GM12872 (cell line): ENCODE data around the gene GPR156.

ENCODE experiments used
- CTCF ChIP-seq: IDR thresholded peaks from 3 replicates; pipeline ENCODE4 v1.5.1; 2011; ENCODE audit warnings: low read depth, mild to moderate bottlenecking, low read length, moderate library complexity; ENCODE audit not compliant: insufficient read depth

Gene GPR156

GRCh38 chr3:120203621-120204020 is 81.4 kb downstream of the GPR156 start:
- TF ChIP-seq CTCF = no peak

- TF ChIP-seq CTCF = no peak
Observed at GRCh38 chr3:120203016-120203415, 82.0 kb downstream of the GPR156 start.

GRCh38 chr3:120202363-120202762 is 82.7 kb downstream of the GPR156 start:
- no peak for TF ChIP-seq CTCF

- TF ChIP-seq CTCF = no peak
Observed at GRCh38 chr3:120200493-120201235, 84.4 kb downstream of the GPR156 start.

- peak; percentile 32; the same call in 1 of the 3 replicates for TF ChIP-seq CTCF
Observed at GRCh38 chr3:120198305-120198878, 86.6 kb downstream of the GPR156 start.

GRCh38 chr3:120196812-120197211 is 88.2 kb downstream of the GPR156 start:
- TF ChIP-seq CTCF = no peak

- TF ChIP-seq CTCF = no peak
Observed at GRCh38 chr3:120196333-120196732, 88.7 kb downstream of the GPR156 start.
